Measurements from ENCODE around the gene ZNF516. TPM values are rescaled to one million over a fixed set of nuclear protein-coding genes. Genes with fewer than 3 reads are reported as not detected.

ZNF516 gene
- total RNA-seq, 1 experiment from 2014 or later, result 28.3 TPM

- BruUV-seq (replicated peaks), result no TSS peak
- intact Hi-C loops (cut with micrococcal nuclease), result loop anchor here (5.0 to 10.0 kb wide), 2 partner anchors 623 to 870 kb away; no protein-coding TSS in a partner anchor
- no peaks in the 10 kb centered on the region for H3K36me3 Mint-ChIP-seq (ENCODE audit: insufficient read depth, unreplicated experiment)
- CTCF ChIA-PET, result interaction anchor here (0.5 to 1.3 kb wide), 6 partner anchors 81 to 1684 kb away, joined by 3 read pairs; no protein-coding TSS in a partner anchor
- no peak overlapping the region for H3K4me3 Mint-ChIP-seq (ENCODE audit: unreplicated experiment)
- no peaks in the 10 kb centered on the region for H3K27me3 Mint-ChIP-seq (ENCODE audit: insufficient read depth, unreplicated experiment)
- H3K27ac Mint-ChIP-seq (ENCODE audit: low read depth, unreplicated experiment), result no peak overlapping the region
- POLR2A ChIA-PET, result interaction anchor here (0.6 kb wide), 1 partner anchor 1154 kb away, joined by 3 read pairs; no protein-coding TSS in a partner anchor
- peaks cover 14% of the 10 kb centered on the region for H3K4me1 Mint-ChIP-seq (ENCODE audit: insufficient read depth, unreplicated experiment)
- H3K9me3 Mint-ChIP-seq (ENCODE audit: unreplicated experiment), result no peaks in the 10 kb centered on the region
- DNase-seq (ENCODE audit: unreplicated experiment), result no peak
- TF ChIP-seq, protein P1, sequence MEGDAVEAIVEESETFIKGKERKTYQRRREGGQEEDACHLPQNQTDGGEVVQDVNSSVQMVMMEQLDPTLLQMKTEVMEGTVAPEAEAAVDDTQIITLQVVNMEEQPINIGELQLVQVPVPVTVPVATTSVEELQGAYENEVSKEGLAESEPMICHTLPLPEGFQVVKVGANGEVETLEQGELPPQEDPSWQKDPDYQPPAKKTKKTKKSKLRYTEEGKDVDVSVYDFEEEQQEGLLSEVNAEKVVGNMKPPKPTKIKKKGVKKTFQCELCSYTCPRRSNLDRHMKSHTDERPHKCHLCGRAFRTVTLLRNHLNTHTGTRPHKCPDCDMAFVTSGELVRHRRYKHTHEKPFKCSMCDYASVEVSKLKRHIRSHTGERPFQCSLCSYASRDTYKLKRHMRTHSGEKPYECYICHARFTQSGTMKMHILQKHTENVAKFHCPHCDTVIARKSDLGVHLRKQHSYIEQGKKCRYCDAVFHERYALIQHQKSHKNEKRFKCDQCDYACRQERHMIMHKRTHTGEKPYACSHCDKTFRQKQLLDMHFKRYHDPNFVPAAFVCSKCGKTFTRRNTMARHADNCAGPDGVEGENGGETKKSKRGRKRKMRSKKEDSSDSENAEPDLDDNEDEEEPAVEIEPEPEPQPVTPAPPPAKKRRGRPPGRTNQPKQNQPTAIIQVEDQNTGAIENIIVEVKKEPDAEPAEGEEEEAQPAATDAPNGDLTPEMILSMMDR (IDR thresholded peaks at IDR 0.05; ENCODE audit: unreplicated experiment), result no peak
Observed at GRCh38 chr18:76347341-76347740, 147.7 kb downstream of the ZNF516 start.

GRCh38 chr18:76346490-76347130 lies 148.4 kb downstream of the ZNF516 start:
- ChIA-PET CTCF (interaction anchor here (0.6 to 1.3 kb wide), 2 partner anchors 862 to 1537 kb away, joined by 3 read pairs; no protein-coding TSS in a partner anchor), POLR2A (interaction anchor here (0.6 kb wide), 1 partner anchor 1153 kb away, joined by 3 read pairs; no protein-coding TSS in a partner anchor)
- H3K27me3 Mint-ChIP-seq (ENCODE audit: insufficient read depth, unreplicated experiment), result no peaks in the 10 kb centered on the region
- H3K4me1 Mint-ChIP-seq (ENCODE audit: insufficient read depth, unreplicated experiment), result peaks cover 7% of the 10 kb centered on the region
- no peak overlapping the region for H3K27ac Mint-ChIP-seq (ENCODE audit: low read depth, unreplicated experiment)
- BruUV-seq (replicated peaks), result no TSS peak
- DNase-seq (ENCODE audit: unreplicated experiment), result no peak
- no peaks in the 10 kb centered on the region for H3K9me3 Mint-ChIP-seq (ENCODE audit: unreplicated experiment)
- no peak overlapping the region for H3K4me3 Mint-ChIP-seq (ENCODE audit: unreplicated experiment)
- intact Hi-C loops (cut with micrococcal nuclease), result loop anchor here (5.0 to 10.0 kb wide), 2 partner anchors 622 to 869 kb away; no protein-coding TSS in a partner anchor
- H3K36me3 Mint-ChIP-seq (ENCODE audit: insufficient read depth, unreplicated experiment), result no peaks in the 10 kb centered on the region
- TF ChIP-seq, protein P1 (IDR thresholded peaks at IDR 0.05; ENCODE audit: unreplicated experiment), result no peak

DNA sequence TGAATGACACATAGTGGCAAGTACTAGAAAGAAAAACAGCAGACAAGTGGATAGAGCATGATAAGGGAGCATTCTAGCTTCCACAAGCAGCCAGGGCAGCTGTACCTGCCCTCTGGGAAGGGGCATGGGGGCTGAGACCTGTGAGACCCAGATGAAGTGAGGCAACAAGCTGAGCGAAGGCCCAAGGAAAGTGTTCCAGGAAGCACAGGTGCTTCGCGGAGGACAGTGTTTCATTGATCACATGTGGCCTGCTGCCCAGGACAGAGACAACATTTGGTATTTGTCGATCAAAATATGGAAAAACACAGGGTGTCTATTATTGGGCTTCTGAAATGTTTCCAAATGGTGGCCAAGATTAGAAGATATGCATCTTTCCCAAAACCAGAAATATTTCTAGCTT lies 149.1 kb downstream of the ZNF516 start:
- H3K4me3 Mint-ChIP-seq (ENCODE audit: unreplicated experiment), result no peak overlapping the region
- H3K27ac Mint-ChIP-seq (ENCODE audit: low read depth, unreplicated experiment), result no peak overlapping the region
- H3K27me3 Mint-ChIP-seq (ENCODE audit: insufficient read depth, unreplicated experiment), result no peaks in the 10 kb centered on the region
- H3K36me3 Mint-ChIP-seq (ENCODE audit: insufficient read depth, unreplicated experiment), result no peaks in the 10 kb centered on the region
- DNase-seq (ENCODE audit: unreplicated experiment), result no peak
- H3K4me1 Mint-ChIP-seq (ENCODE audit: insufficient read depth, unreplicated experiment), result peaks cover 7% of the 10 kb centered on the region
- ChIA-PET CTCF (no interaction called here), POLR2A (no interaction called here)
- intact Hi-C loops (cut with micrococcal nuclease), result loop anchor here (5.0 to 10.0 kb wide), 2 partner anchors 621 to 869 kb away; no protein-coding TSS in a partner anchor
- no peaks in the 10 kb centered on the region for H3K9me3 Mint-ChIP-seq (ENCODE audit: unreplicated experiment)
- TF ChIP-seq, protein P1 (IDR thresholded peaks at IDR 0.05; ENCODE audit: unreplicated experiment), result no peak
- BruUV-seq (replicated peaks), result no TSS peak

- no TSS peak for BruUV-seq (replicated peaks)
- ChIA-PET CTCF (no interaction called here), POLR2A (no interaction called here)
- H3K27me3 Mint-ChIP-seq (ENCODE audit: insufficient read depth, unreplicated experiment), result no peaks in the 10 kb centered on the region
- H3K4me1 Mint-ChIP-seq (ENCODE audit: insufficient read depth, unreplicated experiment), result peaks cover 1% of the 10 kb centered on the region
- TF ChIP-seq, protein P1 (IDR thresholded peaks at IDR 0.05; ENCODE audit: unreplicated experiment), result no peak
- H3K9me3 Mint-ChIP-seq (ENCODE audit: unreplicated experiment), result no peaks in the 10 kb centered on the region
- H3K36me3 Mint-ChIP-seq (ENCODE audit: insufficient read depth, unreplicated experiment), result no peaks in the 10 kb centered on the region
- intact Hi-C loops (cut with micrococcal nuclease), result loop anchor here (10.0 kb wide), 1 partner anchor 619 kb away; no protein-coding TSS in a partner anchor
- DNase-seq (ENCODE audit: unreplicated experiment), result no peak
- no peak overlapping the region for H3K27ac Mint-ChIP-seq (ENCODE audit: low read depth, unreplicated experiment)
- H3K4me3 Mint-ChIP-seq (ENCODE audit: unreplicated experiment), result no peak overlapping the region
Observed at GRCh38 chr18:76343938-76344569, 151.0 kb downstream of the ZNF516 start.
